HG03558 (cell line): ENCODE results near the gene EPHA5.

ENCODE experiments used
- ATAC-seq: cut with Tn5 transposase; IDR thresholded peaks from one replicate; pipeline ENCODE4 v1.9.1; 2021; ENCODE audit warnings: moderate number of reproducible peaks; ENCODE audit not compliant: unreplicated experiment; ENCODE audit errors: extremely low read depth

Gene EPHA5

DNA sequence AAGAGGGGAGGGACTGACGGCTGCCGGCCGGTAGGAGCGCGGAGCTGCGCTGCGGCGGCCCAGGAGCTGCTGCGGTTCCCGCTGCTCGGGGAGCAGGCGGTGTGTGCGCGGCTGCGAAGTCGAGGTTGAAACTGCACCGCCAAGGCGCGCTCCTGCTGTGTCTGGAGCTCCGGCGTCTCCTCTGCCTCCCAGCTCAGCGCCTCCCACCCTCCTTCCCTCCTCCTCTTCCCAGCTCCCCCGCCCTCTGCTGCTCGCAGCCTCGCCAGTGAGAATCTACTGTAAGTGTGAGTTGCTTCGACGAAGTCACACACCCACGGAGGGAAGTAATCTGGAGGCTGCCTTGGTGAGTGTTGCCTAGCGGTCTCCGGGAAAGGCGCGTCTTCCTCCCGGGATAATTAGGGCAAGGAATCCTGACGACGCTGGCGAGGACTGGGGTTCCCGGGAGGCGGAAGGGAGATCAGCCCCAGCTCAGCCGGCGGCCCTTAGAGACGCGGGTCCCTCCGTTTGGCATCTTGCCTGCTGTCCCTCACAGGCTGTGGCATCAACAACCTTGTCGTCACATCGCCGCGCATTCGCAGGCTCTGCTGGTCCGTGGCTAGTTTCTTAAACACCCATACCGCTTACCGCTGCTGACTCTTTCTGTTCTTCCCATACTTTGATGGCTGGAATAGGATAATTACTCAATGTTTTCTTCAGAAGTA is at the start of gene EPHA5:
Gene EPHA5, minus strand, starts transcription at position 159 of the 701 bp plus-strand sequence. CDS start 747 bp downstream, outside the sequence.
- ATAC-seq, result no peak

DNA sequence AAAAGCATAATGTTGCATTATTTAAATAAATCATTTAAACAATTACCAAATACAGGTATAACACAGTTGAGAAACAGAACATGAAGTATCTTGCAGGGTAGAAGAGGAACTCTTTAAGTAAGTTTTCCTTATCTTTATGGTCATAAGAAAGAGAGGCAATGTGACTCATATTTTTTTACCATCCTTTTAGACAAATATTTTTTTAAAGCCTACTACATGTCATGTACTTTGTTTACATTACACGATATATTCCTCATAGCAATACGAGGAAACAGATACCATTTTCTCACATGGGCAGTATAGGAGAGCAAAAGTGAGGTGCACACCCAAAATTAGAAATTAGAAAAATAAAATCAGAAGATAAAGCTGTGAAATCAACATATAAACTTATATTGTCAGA is 49.3 kb upstream of the EPHA5 start:
- ATAC-seq, result no peak

DNA sequence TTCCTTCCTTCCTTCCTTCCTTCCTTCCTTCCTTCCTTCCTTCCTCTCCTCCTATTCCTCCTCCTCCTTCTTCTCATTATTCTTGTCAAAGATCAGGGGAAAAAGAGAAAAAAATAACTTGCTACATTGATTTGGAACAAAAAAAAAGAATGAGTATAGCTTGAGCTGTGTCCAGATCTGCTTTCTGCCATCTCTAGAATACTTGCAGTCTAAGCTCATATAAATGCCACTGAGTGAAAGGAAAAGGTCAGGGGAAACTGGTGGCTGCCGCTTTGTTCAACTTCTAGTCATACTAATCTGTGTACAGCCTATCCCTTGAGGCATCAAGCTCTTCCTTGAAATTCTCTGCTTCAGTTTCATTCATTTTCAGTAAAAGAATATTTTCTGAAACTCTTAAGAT is 28.3 kb upstream of the EPHA5 start:
- no peak for ATAC-seq

DNA sequence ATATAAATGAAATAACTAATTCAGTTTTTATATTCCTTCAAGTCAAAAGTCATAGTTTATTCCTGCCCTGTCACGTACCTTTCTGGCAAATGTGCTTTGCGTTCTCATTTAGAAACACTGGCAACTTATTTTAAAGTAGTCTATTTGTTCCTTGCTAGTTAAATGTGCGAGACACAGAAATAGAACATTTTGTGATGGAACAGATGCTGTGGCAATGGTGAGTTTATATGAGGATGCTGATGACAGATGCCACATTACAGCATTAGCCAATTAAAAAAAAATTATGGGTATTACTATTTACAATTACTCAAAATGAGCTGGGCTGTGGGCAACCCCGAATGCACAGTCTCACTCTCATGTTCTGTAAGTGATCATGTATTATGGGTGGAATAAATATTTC is 26.1 kb upstream of the EPHA5 start:
- no peak for ATAC-seq

DNA sequence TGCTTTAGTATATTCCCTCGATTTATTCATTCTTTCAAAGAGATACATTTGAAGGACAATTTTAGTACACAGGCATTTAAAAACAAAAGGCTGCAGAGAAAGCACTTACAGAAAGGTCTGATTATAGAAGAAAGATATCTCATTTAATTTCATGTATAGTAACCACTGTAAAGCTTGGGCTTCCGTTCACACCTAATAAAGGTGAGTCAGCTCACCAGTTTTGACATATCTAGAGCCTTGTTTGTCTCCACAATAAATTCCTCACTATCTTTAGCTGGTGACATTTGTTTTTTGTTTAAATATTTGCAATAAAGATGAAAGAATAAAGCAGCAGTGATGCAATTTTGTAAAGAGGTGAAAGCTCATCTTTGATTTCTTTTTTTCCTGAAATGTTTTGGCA is 1.1 kb upstream of the EPHA5 start:
- no peak for ATAC-seq

DNA sequence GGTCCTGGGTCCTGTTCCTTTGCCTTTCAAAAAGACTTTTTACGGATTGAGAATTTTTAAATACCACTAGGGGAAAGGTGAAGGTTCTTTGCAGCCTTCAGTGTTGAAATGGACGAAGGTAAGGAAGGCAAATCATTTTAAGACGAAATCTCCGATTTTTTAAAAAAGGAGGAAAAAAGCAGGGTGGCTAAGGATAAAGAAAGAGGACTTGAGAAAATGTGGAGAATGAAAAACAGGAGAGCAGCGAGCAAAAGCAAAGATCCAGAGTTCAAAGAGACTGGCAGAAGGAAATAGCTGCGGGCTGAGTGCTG is 314 bp downstream of the EPHA5 start:
- no peak for ATAC-seq

DNA sequence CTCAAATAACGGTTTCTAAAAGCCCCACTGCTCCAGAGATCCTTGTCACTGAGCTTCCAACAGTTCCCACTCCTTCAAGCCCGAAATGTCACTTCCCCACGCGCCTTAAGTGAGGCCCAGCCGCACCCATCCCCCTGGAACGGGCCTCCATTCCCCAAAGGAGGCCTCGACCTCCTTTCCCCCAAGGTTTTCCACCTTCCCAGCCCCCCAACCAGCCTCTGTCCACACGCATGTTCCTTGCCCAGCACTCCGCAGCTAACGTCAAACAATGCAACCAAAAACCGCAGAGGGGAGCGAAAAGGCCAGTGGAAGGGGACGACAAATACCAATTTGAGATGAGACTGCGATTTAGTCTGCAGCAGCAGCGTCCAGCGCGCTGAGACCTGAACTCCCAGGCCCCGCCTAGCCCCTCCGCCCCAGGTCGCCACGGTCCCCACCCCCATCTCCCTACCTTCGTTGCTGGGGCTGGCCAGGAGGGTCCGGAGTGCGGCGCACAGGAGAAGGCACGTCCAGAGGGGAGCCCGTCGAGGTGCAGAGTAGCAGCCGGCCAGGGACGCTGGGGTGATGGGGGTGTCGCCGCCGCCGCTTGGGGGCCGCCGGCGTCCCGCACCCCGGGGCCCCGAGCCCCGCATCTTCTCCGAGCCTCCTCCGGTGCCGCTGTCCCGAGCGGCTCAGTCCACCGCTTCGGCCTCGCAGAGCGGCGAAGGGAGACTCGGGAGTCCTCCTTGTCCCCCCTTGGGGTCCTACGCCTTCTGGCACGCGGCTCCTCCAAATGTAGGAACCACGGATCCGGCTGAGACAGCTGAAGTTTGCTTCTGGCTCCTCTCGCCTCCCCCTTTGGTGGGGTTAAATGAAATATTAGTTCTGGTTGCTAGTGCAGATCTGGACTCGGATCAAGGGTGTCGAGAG is 924 bp downstream of the EPHA5 start:
- ATAC-seq, result no peak

DNA sequence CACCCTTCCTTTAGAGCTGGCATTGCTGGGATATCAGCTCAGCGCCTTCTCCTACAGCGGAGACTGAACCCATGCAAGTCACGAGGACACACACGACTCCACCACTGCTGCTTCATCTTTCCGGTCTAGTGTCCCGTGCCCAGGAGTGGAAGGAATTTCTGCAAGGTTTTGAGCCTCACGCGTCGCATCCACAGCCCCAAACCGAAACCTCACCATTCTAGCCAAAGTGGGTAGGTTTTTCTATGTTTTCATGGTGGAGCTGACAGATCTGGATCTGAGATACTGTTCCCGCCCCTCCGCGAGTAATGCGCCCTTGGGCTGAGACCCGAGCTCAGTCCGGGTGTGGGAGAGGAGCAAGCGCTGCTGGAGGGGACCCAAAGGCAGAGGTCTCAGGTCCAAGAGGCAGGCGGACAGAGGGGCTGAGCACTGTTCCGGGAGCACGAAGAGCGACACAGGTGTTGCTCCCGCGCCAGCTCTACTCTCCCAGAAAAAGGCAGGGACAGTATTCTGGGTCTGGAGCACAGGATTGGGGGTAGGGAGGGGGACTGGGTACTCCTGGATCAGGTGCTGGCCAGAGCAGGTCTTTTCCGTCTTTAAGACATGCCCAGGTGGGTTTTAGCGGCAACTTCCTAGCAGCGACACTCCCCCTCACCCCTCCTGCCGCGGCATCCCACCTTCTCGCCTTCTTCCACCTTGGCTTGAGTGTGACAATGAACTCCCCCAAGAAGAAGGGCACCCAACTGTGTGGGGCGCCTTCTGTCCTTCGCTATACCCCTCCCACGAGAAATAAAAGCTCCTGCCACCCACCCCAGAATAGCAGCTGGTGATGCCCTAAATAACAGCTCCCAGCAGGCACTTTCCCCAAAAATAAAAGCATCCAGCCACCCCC is 1.8 kb downstream of the EPHA5 start:
- ATAC-seq, result no peak

DNA sequence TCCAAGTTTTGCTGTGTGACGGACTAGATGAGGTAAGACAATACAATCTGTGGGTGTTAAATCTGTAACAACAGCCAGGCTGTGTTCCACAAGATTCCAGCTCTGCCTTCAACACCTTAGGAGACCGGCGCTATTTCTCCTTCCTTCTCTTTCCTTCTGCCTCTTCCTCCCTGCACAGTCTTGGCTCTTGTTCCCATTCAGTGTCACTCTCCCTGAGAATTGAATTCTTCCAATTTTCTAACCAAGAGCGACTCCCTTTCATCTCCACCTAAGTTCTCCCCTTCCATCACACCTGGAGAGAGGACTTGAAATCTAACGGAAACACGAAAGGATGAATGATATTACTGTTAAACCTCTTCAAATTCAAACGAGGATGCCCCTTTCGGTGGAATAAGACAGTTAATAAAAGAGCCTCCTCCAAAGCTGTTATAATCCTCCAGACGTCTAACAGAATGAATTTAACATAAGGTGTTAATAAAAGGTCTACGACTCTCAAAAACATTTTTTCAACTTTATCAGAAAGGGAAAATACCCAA is 2.7 kb downstream of the EPHA5 start:
- ATAC-seq, result no peak

DNA sequence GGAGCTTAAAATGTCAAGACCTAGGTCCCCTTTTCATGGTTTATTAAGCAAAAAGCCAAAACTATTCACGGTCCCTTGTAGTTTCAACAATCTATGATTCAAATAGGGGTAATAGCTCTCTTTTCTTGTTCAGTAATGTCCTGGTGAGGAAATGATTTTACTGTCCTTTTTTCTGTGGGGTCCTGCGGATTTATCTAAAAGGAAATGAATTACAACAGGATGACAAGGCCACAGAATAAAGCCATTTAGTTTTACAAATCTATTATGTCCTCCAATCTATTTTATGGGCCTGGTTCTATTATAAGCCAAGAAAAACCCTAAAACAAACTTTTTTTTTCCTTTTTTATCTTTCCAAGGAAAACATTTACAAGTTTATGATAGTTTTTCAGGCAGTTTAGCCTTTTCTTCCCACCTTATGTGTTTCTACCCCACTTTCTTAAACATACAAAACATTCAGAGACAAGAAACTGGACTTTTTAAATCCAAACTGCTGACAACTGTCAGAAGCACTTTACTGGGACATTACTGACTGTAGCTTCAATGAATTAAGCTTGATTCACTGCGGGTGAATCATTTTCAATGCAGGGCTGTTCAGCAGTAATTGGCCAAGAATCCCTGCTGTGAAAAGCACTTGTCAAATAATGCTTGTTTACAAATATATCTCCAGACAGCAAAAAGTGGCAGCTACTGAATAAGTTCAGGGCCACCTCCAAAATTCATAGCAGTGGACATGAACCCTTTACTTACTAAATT is 4.3 kb downstream of the EPHA5 start:
- ATAC-seq, result no peak

DNA sequence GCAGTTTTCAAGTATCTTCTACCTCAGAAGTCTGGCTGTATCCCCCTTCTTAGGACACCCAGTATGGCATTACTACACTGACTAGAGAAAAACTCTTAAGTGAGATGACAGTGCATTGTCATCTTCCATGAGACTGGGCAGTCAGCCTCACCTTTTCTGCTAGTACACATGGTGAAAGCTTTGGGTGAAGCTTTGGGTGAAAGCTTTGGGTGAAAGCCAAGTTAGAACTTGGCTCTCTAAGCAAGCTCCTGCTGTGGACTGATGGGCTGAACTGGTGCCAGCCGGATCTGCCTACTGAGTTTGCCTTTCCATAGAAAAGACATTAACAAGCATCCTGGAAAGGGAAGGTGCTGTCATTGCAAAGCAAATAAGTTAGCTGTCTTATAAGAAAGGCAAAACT is 8.8 kb downstream of the EPHA5 start:
- ATAC-seq, result no peak

DNA sequence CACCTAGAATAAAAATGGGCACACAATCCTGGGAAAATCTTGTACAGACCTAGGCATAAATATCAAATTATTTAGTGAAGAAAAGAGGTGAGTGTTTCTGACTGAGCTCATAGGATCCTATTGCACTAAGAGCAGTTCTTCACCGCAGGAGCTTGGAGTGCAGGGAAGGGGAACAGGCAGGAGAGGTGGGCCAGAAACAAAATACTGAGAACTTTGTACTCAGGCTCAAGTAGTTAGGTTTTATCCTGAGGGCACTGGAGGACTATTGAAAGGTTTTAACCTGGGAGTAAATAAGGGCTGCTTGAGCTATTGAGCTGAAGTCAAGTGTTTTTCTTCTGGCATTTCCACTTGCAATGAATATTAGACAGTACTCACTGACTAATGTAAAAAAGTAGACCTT is 12.2 kb downstream of the EPHA5 start:
- no peak for ATAC-seq

DNA sequence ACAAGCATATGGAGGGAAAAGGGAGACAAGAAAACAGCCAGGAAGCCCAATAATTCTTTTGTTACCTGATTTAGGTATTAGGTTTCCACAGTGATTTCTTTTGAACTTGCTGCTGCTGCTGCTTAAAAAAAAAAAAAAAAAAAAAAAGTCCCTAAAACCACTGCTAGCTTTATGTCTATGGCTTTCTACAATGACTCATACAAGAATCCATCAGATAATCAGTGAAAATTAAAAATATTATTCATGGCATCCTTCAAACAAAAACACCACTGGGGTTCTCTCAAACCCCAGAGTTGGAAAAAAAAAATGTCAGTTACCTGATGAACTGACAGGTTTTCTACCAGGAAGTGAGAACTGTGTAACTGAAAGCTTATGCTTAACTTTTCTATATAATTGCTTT is 14.3 kb downstream of the EPHA5 start:
- ATAC-seq, result no peak

DNA sequence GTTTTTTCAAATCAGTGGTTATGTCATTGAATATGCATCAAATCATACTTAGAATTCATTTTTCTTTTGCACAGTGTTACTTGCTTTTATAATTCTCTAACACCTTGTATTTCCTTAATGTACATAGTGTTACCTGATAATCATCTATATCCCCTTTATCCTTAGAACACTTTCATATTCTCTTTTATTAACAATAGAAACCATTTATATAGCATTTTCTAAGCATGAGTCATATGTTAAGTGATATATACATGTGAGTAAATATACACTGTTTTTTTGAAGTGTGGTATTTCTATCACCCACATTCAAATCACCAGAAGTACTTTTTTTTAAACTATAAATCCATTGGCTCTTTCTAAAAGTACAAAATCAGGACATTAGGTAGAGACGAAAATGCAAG is 15.3 kb downstream of the EPHA5 start:
- ATAC-seq, result no peak

DNA sequence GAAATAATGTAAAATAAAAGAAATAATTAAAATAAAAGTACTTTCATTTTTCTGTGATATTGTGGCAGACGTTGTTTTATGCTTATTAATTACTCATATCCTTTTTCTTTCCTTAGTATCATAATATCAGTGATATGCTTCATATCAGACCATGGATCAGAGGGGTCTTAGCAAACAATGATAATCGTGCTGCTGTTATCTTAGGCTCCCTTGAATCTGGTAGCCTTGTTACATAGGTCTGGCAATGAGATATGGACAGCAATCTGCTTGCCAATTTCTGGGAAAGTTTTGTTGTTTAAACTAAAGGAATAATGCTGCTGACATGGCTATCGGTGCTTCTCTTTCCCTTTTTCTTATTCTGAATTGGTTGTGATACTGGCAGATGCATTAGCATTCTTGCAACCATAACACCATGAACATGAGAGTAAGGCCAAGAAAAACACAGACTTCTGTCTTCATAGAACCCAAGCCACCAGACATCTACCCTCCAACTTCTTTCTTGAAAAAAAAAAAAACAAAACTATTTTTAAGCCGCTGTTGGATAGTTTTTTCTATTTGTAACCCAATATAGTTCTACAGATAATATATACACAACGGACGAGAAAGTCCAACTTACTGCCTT is 16.4 kb downstream of the EPHA5 start:
- no peak for ATAC-seq

DNA sequence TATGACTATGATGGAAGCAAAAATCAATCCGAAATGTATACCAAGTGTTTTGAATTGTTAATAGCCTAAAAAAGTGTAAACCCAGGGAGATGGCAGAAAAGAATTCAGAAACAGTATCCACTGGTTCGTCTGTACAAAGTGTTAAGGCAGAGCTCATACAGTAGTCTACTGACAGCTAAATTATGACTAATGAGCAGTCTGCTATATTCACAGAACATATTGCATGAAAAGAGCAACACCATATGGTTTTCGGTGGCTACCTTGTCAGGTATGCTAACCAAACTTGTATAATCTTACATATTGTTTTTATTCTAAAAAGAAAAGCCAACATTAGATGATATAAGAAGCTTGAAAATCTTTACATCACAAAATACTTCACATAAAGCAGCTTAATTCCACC is 18.5 kb downstream of the EPHA5 start:
- no peak for ATAC-seq

DNA sequence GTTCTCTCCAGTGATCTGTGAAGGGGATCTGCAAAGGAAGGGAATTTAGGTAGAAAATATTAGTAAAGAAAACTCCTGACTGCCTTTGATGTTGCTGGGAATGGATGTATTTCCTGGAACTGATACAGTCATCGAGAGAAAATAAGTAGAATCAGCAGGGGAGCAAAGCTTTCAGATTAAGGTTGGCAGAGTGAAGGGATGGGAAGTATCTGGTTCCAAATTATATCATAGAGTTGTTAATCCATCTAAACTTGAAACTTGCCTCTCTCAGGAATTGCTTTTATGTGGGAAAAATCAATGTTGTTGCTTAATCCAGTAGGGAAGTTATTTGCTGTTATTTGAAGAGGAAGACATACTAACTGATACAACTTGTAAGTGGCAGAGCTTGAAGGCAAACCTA is 19.3 kb downstream of the EPHA5 start:
- no peak for ATAC-seq

DNA sequence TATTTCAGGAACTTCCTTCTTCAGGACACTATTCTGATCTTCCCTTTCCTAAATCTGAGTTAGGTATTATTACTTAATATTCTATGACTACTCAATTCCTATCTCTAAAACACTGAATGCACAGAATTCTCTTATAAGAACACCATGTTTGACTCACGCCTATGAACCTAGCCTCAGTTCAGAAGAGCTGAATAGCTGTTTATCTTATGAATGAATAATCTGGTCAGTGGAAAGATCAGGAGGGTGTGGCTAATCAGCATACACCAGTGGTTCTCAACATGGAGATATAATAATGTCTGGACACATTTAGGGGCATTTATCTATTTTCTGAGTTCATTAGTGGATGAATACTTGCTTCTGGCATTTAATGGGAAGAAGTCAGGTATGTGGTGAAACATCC is 24.2 kb downstream of the EPHA5 start:
- ATAC-seq, result no peak

DNA sequence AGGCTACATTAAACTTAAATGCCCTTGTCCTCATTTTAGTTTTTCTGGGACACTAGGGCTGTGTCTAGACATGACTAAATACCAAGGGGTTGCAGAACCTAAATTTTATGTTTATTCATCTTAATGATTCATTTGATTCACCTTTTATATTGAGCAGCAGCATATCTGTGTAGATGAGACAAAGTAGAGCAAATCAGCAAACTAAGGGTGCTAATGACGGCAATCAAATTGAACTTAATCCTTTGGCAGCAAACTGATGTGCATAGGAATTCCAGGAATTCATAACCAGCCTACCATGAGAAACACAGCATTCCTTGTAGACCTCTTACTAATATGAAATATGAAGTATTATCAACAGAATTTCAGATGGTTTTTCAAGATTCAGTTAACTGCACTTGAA is 25.1 kb downstream of the EPHA5 start:
- ATAC-seq, result no peak
